HG03432 (cell line): ENCODE data around the gene VSTM2B.
A peak's percentile ranks its signal among the peaks of the same experiment; 100 is the strongest.
"Not testable (repeated sequence)": the region's sequence is repeated elsewhere in the genome, so short reads cannot be mapped to it uniquely, and the experiment has no call there.

Experiments used
- ATAC-seq: cut with Tn5 transposase; IDR thresholded peaks from one replicate; pipeline ENCODE4 v1.9.1; 2021; ENCODE audit warnings: mild to moderate bottlenecking, moderate library complexity; ENCODE audit not compliant: unreplicated experiment

VSTM2B gene

DNA sequence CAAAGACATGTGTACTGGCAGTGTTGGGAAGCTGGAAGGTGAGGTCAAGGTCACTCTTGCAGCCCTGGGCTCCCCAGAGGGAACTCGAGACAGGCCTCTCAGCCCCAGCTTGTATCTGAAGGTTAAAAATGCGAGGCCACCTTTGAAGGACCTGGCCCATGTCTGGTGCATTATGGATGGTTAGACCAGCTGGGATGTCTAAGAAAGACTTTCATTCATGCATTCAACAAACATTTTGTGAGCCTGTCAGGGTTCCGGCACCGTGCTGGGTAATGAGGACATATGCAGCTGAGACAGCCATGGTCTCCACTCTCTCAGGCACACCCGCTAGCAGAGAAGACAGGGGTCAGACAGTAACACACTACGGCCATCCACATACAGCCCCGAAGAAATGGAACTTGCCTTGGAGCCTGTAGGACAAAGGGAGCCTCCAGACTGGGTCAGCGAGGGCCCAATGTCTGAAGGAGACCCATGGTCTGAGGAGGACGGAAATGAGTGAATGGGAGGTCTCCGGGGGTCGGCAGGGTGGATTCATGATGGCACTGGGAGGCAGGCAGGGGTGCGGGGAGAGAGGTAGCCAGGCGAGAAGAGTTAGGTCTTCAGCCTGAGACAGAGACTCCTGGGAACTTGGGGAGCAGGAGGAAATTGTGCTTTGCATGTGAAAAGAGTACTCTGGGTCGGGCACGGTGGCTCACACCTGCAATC lies 19.0 kb downstream of the VSTM2B start:
- no peak for ATAC-seq

GRCh38 chr19:29545447-29545846 lies 19.7 kb downstream of the VSTM2B start:
- not testable (repeated sequence) for ATAC-seq

GRCh38 chr19:29545866-29546582 lies 20.2 kb downstream of the VSTM2B start:
- no peak for ATAC-seq

DNA sequence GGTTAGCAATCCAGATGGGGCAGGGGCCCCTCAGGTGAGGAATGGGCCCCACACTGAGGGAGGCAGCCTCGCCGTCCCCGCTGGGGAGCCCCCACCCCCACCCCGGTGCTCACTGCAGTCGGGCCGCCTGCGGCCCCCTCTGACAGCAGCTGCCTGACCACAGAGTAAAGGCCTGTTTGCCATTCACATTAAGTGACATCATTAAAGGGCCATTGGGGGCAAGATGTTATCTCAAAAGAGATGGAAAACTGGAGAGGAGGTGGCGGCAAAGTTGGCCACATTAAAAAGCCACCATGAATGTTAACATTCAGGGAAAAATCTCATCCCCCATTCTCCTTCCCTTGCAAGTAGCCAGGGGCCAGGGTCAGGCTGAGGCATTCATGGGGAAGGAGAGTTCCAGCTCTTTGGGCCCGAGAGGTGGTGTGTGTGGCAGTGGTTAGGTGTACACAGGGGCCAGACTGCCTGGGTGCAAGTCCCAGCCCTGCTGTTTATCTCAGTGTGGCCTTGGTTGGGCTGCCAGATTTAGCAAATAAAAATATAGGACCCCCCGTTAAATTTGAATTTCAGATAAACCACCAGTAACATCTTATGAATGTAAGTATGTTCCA lies 20.9 kb downstream of the VSTM2B start:
- ATAC-seq, result no peak

GRCh38 chr19:29547361-29547960 lies 21.7 kb downstream of the VSTM2B start:
- no peak for ATAC-seq

- ATAC-seq, result no peak
These were observed 22.2 kb downstream of the VSTM2B start for GRCh38 chr19:29547981-29548380.

GRCh38 chr19:29548483-29549085 lies 22.8 kb downstream of the VSTM2B start:
- no peak for ATAC-seq

- ATAC-seq, result no peak
These were observed 23.6 kb downstream of the VSTM2B start for GRCh38 chr19:29549105-29550070.

GRCh38 chr19:29550896-29551295 lies 25.1 kb downstream of the VSTM2B start:
- no peak for ATAC-seq

- no peak for ATAC-seq
These were observed 26.0 kb downstream of the VSTM2B start for GRCh38 chr19:29551774-29552173.

GRCh38 chr19:29552454-29553280 lies 26.9 kb downstream of the VSTM2B start:
- peak; percentile 64 for ATAC-seq

DNA sequence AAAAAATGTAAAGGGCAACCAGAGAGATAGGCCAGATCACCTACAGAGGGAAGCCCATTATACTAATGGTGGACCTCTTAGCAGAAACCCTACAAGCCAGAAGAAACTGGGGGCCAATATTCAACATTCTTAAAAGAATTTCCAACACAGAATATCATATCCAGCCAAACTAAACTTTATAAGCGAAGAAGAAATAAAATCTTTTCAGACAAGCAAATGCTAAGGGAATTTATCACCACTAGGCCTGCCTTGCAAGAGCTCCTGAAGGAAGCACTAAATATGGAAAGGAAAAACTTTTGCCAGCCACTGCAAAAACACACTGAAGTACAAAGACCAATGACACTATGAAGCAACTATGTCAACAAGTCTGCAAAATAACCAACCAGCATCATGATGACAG lies 28.4 kb downstream of the VSTM2B start:
- no peak for ATAC-seq

- ATAC-seq, result not testable (repeated sequence)
These were observed 33.3 kb downstream of the VSTM2B start for GRCh38 chr19:29559110-29559509.

- no peak for ATAC-seq
These were observed 33.9 kb downstream of the VSTM2B start for GRCh38 chr19:29559743-29560142.

GRCh38 chr19:29560313-29561075 lies 34.7 kb downstream of the VSTM2B start:
- ATAC-seq, result no peak

DNA sequence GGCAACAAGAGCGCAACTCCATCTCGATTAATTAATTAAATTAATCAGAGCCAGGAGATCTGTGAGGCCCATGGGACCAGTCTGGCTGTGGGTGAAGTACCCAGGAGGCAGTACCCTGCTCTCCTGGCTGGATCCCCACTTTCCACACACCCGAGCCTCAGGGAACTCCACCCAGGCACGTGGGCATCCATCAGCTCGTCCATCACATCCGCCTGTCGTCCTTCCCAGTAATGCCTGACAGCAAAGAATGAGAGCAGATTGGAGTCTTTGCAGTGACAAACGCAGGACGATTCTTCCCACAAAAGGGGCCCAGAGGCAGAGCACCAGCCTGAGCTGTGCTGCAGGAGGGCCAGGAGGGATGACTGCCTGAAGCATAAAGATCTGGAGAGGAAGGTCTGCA lies 35.8 kb downstream of the VSTM2B start:
- ATAC-seq, result no peak

- no peak for ATAC-seq
These were observed 36.8 kb downstream of the VSTM2B start for GRCh38 chr19:29562299-29563297.
